ENCODE measurements around the gene NUDT1.
"Not testable (repeated sequence)": the region's sequence is repeated elsewhere in the genome, so short reads cannot be mapped to it uniquely, and the experiment has no call there.

The NUDT1 gene

DNA sequence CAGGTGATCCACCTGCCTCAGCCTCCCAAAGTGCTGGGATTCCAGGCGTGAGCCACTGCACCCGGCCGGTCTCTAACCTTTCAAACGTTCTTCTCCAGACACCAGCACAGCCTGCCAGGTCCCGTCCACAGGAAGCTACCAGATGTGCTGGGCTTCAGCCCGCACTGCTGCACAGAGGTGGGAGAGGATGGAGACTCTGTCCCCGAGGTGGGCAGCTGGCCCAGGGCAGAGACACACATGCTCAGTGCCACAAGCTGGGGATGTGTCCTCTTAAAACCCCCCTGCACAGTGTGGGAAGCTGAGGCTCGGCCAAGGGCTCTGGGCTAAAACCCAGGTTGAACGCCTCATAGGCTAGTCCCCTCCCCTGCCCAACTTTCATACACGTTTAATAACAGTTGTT lies 9.4 kb downstream of the NUDT1 start:
- no peak for DNase-seq

GRCh38 chr7:2251841-2252771 lies 10.1 kb downstream of the NUDT1 start:
- no peak for DNase-seq

DNA sequence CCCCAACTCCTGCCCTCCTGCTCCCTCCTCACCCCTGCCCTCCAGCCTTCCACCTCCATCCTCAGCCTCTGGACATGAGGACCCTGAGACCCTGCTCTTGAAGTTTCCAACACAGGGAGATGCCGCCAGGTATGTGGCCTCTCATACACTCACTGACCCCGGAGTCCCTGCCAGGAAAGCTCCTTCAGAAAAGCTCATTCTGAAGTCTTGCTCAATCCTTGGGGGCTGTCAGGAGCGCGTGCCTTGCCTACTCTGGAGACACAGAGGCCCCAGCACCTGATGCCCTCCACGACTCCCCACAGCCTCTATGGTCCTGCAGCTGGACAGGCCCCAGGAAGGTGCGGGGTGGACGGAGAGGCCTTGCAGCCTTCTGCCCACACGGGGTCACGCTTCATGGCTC lies 11.0 kb downstream of the NUDT1 start:
- DNase-seq = no peak

- DNase-seq = no peak
Observed at GRCh38 chr7:2253525-2254244, 11.7 kb downstream of the NUDT1 start.

DNA sequence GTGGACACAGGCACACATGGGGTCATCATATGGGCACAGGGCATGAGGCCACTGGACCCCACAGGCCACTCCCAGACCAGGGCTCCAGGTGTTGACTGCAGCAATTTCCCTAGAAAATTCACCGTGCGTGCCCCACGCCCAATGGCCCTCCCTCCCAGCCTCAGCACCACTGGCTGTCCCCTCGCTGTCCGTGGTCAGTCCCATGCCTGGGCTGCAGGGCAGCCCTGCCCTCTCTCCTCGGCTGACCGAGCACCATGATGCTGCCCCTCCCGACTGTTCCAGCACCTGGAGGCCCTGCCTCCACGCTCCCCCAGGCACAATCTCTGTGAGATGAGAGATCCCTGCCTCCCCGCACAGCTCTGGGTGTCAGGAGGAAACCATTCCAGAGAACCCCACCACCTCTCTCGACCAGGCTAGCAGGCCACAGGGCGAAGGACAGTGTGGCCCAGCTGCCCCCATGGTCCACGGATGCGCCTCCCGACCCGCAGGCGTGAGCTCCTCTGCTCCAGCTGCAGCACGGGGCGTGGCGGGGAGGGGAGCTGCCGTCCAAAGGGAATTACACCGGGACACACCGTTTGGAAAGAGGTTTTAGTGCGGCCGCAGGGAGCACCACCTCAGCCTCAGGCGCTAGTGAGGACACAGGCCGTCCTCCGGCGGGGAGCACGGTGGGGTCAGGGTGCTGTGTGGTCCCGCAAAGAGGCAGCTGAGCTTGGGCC lies 12.6 kb downstream of the NUDT1 start:
- DNase-seq = no peak

- DNase-seq = no peak
Observed at GRCh38 chr7:2255145-2256139, 13.4 kb downstream of the NUDT1 start.

DNA sequence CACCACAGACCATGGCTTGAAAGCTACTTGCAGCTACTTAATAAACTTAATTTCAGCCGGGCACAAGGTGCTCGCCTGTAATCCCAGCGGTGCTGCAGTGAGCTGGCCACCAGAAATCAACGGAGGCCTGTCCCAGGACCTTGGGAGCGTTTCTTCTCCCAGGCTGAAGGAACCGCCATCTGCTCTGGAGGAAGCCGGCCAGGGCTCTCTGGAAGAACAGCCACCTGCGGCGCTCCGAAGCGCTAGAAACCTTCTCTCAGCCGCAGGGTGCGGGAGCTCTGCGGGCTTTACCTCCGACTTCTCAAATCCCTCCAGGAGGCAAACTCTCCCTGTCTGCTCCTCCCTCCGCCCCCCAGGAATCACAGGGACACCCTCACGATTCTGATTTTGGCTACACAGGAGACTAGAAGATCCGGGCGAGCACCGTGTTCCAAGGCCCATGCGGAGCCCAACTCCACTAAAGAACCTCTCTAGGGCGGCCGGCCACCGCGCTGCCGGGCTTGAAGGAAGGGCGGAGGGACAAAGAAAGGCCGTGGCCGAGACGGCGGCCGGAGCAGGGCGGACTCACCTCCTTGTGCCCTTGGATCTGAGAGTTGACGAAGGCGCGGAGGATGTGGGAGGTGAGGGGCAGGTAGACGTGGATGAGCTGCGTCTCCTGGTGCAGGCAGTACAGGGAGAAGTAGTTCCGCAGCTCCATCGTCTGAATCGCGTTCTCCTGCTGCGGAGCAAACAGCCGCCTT lies 14.4 kb downstream of the NUDT1 start:
- no peak for DNase-seq

GRCh38 chr7:2257046-2257551 lies 15.1 kb downstream of the NUDT1 start:
- no peak for DNase-seq

DNA sequence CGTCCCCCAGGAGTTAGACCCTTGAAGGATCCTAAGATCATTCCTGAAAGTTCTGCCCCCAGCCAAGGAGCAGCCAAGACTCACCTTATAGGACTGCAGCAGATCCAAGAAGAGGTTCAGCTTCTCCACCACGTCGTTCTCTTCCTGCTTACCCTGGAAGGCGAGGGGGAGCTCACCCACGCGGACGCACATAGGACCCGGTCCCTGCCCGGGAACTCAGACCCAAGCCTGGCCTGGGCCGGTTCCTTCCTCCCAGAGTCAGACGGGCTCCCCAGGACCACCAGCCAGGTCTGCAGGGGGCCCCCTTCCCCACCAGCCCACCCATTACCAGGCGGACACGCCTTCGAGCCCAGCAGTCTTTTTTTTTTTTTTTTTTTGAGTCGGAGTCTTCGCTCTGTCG lies 15.6 kb downstream of the NUDT1 start:
- DNase-seq = no peak

- DNase-seq = no peak
Observed at GRCh38 chr7:2258661-2259365, 16.8 kb downstream of the NUDT1 start.

DNA sequence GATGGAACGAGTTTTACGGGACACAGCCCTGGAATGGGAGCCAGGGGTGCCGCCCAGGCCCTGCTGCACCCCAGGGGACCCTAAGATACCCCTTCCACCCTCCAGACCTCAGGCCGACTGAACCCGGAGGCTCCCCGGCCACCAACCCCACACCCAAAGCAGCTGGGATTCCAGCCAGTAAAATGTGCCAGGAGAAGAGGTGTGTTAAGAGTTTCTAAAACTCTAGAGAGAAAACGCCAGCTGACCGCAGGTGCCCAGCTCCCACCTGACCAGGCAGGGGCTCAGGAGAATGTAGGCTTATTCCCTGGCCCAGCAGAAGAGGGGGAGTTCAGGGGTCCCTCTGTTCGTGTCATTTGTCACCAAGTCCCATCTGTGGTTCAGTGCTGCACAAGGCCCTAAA lies 17.5 kb downstream of the NUDT1 start:
- no peak for DNase-seq

- no peak for DNase-seq
Observed at GRCh38 chr7:2260820-2261219, 18.8 kb downstream of the NUDT1 start.

DNA sequence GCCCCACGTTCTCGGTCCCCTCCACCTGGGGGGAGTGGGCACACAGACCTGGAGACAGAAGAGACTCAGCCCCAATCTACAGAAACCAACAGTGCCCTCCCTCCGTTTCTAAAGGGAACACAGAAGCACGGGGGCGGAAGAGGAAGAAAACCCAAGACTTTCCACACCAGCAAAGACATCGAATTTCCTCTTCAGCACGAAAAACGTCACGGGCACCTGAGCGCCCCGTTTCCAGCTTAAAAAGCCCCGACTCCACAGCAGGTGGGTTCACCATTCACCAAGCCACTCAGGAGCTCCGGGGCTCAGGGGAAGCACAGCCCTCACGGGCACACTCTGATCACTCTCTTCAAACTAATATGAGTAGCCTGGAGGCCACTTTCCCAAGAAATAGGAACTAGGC lies 19.6 kb downstream of the NUDT1 start:
- DNase-seq = no peak

GRCh38 chr7:2263176-2263575 lies 21.1 kb downstream of the NUDT1 start:
- DNase-seq = no peak

- no peak for DNase-seq
Observed at GRCh38 chr7:2264158-2264557, 22.1 kb downstream of the NUDT1 start.

- DNase-seq = no peak
Observed at GRCh38 chr7:2266911-2267310, 24.9 kb downstream of the NUDT1 start.

DNA sequence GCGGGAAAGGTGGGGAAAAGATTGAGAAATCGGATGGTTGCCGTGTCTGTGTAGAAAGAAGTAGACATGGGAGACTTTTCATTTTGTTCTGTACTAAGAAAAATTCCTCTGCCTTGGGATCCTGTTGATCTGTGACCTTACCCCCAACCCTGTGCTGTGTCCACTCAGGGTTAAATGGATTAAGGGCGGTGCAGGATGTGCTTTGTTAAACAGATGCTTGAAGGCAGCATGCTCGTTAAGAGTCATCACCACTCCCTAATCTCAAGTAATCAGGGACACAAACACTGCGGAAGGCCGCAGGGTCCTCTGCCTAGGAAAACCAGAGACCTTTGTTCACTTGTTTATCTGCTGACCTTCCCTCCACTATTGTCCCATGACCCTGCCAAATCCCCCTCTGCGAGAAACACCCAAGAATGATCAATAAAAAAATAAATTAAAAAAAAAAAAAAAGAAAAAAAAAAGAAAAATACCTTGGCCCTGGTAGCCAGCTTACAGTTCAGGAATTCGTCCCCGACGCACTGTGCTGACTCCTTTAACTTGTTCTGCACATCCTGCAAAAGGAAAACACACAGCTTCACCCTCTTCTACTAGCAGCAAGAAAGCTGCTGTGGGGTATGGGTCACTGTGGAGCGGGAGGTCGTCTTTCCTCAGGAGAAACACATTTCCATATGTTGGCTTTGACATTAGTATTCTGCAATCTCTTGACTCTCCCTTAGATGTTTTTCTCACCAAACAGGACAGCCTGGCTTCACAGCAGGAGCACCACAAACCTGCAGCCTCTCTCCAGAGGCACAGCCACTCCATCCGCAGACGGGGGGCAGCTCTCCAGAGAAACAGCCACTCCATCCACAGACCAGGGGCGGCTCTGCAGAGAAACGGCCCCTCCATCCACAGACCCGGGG lies 27.3 kb downstream of the NUDT1 start:
- DNase-seq = not testable (repeated sequence)

DNA sequence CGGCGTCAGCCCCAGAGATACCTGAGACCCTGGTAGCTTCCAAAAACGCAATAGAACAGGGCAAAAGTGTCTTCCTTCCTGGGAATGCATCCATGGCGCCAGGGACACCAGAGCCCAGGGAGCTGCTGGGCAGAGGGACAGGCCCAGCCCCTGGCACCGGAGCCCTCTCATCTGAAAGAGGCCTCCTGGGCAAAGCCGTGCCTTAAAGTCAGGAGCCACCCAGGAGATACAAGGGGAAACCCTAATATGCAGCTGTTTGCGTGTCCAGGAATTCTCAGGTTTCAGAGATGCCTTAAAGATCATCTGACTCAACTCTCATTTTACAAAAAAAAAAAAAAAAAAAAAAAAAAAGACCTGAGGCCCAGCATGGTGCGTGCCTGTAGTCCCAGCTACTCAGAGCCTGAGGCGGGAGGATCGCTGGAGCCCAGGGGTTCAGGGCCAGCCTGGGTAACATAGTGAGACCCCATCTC lies 28.0 kb downstream of the NUDT1 start:
- DNase-seq = no peak

- no peak for DNase-seq
Observed at GRCh38 chr7:2270495-2270894, 28.5 kb downstream of the NUDT1 start.
